GM18873 (cell line): ENCODE data around the gene WIPF3.
"Not testable (repeated sequence)": the region's sequence is repeated elsewhere in the genome, so short reads cannot be mapped to it uniquely, and the experiment has no call there.

ENCODE experiments used
- ATAC-seq: cut with Tn5 transposase; IDR thresholded peaks from one replicate; pipeline ENCODE4 v1.9.1; 2021; ENCODE audit warnings: mild to moderate bottlenecking, moderate library complexity, moderate number of reproducible peaks; ENCODE audit not compliant: unreplicated experiment, low FRiP score

The WIPF3 gene

DNA sequence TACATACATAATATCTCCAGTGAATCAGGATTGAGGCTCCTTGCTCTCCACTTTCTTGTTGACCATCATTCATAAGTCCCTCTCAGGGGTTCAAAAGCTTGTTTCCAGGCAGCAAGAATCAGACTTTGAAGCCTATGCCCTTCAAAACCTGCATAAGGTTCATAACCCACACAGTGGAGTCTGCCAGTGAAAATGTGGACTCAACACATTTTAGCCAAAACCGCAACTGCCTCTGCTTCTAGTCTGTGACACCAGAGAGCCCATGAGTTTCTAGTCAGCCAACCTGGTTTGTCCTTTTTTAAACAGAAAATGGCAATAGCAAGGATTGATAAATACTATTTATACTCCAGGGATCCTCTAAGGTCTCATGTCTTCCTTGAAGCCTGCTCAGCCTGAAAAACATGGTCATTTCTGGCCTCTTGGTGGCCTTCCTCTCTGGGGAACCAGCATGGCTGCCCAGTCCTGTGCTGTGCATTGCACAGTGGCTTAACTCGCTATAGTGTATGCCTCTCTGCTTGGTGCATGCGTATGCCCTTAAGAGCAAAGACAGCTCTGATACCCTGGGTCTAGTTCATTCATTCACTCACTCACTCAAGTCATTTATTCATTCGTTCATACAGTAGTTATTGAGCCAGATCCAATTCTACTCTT lies 67.5 kb downstream of the WIPF3 start:
- no peak for ATAC-seq

DNA sequence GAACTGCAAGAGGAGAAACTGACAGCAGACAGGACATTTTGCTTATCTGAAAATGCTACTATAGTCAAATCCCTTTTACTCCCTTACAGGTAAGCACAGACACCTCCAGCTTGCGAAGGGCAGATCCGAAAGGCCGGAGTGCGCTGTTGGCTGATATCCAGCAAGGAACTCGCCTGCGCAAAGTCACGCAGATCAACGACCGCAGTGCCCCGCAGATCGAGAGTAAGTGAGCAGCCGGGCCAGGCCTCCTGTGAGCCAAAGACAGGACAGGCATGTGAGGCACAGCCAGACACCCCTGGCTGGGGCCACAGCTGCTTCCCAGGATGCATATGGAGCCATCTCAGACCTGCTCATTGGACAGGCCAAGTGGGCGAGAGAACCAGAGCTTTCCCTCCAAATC lies 69.4 kb downstream of the WIPF3 start:
- no peak for ATAC-seq

DNA sequence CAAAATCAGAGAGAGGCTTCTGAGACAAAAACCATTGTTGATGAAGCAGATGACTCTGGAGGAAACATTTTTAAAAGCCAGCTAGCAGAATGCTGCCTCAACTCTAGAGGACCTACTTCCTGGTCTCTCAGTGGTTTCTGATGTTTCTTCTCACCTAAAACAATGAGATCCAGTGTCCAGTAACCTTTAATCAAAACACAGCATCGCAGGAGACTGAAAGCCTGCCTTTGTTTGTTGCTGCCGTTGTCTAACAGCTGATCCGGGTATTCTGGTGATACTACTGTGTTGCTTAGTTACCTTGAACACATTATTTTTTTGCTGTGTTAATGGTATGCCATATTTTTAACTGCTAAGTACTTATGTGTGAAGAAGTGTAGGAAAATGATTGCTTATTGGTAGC lies 70.9 kb downstream of the WIPF3 start:
- no peak for ATAC-seq

DNA sequence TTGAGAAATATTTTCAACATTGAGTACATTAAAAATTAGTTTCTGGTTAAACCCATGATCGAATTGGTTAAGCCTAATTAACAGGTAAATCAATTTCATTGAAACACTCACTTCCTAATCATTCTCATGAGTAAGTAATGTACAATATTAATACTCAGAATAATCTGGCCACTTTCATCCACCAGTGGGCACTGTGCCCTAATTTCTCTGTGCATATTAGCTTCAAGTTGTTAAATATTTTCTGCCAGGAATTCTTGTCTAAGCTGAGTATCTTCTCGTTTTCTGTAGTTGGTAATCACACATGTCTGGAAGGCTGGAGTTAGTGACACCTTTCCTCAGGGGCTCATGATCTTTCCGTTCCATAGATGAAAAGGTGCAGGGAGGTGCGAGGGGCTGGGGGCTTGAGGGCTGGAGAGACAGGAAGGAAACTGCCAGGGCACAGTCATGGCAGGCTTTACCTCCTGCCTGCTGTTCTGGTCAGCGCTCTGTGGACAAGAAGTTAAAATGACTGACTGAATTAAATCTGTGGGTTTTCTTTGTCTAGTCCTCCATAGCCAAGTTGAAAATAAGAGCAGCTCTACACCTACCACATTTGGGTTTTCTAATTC lies 71.9 kb downstream of the WIPF3 start:
- ATAC-seq = no peak

DNA sequence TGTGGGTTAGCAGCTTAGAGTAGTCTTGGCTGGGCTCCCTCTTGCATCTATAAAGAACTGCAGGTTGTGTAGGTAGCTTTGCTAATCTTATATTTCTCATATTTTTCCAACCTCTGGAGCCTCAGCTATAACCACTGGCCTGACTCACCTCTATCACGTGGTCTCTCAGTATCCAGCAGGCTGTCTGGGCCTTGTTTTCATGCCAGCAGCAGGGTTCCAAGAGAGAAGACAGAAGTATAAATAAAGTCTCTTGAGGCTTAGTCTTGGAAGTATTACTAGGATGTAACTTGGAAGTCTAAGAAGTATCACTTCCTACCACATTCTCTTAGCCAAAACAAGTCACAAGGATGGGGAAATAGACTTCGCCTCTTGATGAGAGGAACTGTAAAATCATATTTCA lies 73.3 kb downstream of the WIPF3 start:
- no peak for ATAC-seq

DNA sequence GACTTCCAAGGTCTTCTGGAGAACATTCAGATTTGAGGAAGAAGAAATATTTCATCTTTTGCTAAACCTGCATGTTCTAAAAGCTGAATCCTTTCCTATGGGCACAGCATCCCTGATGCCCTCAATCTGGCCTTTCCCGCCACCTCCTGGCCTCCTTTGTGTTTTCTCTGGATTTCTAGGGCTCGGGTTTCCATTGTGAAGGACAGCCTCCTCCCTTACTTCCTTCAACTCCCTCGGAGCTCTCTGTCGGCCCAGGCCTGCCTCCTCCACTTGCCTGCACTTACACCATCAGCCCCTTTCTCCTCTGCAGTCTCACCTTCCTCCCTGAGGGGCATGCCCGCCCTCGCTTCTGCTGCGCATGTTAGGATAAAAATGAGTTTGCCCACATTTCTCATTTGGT lies 75.4 kb downstream of the WIPF3 start:
- ATAC-seq = no peak

DNA sequence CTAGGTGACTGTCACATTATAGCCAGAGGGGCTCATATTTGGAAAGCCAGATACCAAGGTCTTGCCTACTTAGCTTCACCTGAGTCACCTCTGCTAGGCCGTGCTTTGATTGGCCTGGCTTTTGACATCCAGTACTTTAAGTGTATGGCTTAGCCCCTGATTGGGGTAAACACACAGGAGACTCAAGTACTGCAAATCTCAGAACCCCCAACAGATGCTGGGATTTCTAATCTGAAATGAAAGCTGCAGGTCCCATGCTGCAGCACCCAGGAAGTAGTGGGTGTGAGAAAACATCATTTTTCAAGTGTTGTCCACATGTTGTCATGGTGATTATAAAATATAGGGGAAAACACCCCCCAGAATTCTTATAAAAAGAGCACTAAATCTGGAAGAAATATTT lies 76.2 kb downstream of the WIPF3 start:
- no peak for ATAC-seq

DNA sequence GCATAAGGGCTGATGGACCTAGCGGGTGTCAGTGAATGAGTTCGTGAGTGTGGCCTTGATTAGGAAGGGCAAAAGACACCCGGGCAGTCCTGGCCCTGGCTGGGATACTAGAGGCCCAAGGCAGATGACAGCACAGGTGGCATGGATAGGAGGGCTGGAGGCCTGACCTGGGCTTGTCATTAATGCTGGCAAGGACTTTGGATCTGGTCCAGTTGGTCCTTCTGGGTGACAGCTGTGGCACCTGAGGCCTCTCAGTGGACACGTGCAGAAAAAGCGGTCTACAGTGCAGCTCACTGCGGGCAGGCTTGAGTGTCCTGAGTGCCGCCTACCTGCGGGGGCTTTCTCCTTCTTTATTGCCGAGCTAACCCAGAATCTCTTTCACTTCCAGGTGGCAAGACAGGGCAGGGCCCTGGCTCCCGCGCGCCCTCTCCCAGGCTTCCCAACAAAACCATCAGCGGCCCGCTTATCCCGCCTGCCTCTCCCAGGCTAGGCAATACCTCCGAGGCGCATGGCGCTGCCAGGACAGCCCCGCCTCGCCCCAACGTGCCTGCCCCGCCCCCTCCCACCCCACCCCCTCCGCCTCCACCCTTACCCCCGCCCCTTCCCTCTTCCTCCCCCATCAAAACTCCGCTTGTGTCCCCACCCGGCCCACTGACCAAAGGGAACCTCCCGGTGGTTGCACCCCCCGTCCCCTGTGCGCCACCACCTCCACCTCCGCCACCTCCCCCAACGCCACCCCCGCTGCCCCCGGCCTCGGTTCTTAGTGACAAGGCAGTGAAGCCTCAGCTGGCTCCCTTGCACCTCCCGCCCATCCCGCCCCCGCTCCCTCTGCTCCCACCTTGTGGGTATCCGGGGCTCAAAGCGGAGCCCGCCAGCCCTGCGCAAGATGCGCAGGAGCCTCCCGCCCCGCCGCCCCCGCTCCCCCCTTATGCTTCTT lies 77.4 kb downstream of the WIPF3 start:
- no peak for ATAC-seq

DNA sequence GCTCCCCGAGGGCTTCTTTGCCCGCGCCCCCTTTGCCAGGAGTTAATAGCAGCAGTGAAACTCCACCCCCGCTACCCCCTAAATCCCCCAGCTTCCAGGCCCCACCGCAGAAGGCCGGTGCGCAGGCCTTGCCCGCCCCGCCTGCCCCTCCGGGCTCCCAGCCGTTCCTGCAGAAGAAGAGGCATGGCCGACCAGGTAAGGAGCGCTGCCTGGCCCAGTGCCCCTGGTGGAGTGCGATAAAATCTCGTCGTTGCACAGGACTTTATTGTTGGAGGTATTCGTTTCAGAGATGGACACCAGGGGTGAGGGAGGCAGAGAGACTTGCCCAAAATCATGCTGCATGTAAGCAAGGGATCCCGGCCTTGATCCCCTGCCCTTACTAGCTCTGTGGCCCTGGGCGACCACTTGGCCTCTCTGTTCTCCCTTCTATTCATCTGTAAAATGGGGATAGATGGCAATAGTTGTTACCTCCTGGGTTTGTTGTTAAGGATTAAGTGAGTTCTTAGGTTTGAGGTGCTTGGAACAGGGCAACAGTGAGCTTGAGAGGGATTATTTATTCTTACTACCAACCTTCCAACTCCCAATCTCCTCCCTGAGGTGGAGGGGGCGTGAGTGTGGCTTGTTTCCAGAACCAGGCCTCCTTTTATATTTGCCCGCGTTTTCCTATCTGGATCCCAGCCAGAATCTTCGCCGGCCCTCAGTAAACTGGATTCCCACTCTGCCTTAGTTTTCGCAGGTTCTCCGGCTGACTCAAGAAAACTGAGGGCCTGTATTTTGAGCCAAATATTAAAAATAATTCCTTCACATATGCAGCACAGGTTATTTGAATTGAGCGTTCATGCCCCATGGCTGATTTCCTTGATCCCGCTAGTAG lies 78.3 kb downstream of the WIPF3 start:
- no peak for ATAC-seq

DNA sequence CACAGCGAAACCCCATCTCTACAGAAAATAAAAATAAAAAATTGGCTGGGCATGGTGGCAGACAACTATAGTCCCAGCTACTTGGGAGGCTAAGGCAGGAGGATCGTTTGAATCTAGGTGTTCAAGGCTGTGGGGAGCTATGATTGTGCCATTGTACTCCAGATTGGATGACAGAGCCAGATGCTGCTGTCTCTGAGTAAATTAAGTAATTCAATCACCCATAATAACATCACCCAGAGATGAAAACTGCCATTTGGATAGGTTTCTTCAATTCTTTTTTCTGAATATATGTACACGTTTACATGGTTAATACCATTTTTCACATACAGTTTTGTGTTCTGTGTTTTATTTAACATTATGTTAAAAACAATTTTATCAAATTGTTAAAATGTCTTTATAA lies 79.3 kb downstream of the WIPF3 start:
- no peak for ATAC-seq

DNA sequence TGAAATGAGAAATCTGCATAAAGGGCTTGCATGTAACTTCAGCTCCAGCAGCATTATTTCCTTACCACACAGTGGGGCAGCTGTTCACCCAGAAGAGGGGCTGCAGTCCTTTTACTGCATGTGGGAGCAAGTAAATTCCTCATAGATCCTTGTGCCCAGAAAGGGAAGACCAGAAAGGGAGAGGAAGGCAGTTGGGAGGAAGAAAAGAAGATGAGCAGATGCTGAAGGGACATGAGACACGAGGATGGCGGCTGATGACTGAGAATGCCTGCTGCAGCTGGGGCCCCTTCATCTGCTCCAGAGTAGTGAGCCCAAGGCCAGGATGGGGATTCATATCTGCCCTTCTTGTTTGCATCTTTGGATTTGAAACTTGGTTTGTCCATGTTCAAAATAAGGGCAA lies 80.5 kb downstream of the WIPF3 start:
- ATAC-seq = no peak

DNA sequence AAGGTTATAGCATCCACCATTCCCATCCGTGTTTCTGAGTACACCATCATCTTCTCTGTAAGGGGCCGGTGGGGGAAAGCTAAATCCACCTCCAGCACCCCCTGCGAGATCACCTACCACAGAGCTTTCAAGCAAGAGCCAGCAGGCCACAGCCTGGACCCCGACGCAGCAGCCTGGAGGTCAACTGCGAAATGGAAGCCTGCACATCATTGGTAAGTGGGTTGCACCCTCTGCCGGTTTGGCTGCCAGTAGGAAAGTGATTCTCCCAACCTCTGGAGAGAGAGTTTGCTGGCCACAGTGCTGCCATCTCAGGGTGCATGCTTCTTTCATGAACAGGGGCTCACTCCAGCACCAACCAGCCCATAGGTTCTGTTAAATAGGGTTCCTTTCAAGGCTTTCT lies 81.7 kb downstream of the WIPF3 start:
- ATAC-seq = no peak

DNA sequence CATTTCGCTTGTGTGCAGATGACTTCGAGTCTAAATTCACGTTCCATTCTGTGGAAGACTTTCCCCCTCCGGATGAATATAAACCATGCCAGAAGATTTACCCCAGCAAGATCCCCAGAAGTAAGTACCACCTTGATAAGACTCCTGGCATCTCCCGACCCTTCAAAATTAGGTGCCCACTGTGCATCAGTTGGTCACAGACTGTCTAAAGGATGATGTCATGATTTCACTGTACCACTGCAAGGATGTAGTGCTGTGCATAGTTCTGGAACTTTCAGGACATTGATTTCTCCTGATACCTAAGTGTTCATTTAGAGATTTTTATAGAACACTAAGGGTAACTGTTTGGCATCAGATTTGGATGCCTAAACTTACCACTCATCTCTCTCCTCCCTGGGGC lies 83.0 kb downstream of the WIPF3 start:
- no peak for ATAC-seq

DNA sequence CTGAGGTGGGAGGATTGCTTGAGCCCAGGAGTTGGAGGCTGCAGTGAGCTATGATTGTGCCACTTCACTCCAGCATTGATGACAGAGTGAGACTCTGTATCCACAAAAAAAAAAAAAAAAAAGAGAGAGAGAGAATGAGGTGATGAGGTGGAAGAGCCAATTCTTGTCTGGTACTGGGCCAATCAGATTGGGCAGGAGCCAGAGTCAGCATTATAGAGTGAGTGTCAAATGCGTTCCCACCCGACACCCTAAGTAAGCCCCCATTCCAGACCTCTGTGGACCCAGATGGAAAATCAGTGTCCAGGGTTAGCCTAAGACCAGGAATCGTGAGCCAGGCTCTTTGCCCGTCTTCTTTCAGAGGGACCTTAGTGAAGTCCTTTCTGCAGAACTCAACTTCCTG lies 83.9 kb downstream of the WIPF3 start:
- no peak for ATAC-seq

DNA sequence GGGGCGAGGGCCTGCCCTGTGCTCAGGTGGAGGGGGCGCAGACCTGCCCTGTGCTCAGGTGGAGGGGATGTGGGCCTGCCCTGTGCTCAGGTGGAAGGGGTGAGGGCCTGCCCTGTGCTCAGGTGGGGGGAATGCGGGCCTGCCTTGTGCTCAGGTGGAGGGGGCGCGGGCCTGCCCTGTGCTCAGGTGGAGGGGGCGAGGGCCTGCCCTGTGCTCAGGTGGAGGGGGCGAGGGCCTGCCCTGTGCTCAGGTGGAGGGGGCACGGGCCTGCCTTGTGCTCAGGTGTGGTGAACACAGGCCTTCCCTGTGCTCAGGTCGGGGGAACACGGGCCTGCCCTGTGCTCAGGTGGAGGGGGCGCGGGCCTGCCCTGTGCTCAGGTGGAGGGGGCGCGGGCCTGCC lies 84.5 kb downstream of the WIPF3 start:
- not testable (repeated sequence) for ATAC-seq

DNA sequence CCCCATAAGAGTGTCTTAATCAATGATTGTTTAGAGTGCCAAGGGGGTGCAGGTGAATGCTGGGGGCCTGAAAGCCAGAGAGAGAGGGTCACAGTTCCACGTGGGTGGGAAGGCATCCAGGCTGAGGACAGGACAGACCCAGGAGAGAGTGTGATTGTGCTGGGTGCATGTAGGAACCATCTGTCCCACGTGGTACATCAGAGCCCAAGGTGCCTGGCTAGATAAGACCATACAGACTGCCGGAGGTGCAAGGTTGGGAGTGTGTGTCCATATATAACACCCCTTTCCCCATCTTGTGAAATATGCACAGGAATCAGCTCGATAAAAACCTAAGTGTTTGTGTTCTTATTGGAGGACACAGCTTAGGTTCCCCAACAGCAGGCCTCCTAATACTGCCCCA lies 85.5 kb downstream of the WIPF3 start:
- no peak for ATAC-seq

DNA sequence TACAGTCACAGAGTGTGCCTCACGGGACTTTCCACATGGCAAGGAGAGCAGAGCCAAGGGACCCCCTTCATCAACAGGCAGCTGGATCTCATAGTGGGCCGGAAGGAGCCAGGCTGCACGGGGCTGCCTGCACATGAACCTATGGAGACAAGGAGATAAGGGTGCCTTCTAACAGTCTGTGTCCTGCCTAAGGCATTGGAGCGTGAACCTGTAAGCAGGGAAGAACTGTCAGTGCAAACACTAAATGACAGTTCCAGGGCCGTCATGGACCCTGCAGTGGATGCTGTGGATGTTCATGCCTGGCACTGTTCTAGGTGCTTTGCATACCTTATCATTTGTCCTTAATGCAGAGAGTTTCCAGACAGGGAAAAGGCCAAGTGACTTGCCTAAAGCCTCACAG lies 85.9 kb downstream of the WIPF3 start:
- no peak for ATAC-seq

DNA sequence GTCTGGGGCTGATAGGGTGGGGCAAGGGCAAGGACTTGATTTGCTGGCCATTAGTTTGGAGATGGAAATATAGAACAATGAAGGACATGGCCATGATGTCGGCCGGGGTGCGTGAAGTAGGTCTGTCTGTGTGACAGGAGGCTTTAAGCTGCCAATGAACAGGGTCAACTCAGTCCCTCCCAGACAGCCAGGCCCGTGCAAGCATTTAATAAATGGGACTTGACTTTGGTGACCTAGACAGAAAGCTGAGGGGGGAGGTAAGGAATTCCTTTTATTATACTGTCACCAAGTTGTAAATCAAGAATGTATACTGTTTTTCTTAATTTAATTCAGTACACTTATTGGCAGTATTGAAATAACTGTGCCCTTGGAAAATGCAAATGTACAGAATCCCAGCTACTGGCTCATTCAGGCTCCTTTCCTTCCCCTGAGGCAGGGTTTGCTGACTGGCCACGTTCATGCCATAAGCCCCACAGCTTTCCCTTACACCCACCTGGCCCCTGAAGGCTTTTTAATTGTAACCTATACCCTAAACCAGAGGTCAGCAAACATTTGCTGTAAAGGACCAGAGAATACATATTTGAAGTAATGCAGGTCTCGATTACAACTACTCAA lies 87.2 kb downstream of the WIPF3 start:
- no peak for ATAC-seq

DNA sequence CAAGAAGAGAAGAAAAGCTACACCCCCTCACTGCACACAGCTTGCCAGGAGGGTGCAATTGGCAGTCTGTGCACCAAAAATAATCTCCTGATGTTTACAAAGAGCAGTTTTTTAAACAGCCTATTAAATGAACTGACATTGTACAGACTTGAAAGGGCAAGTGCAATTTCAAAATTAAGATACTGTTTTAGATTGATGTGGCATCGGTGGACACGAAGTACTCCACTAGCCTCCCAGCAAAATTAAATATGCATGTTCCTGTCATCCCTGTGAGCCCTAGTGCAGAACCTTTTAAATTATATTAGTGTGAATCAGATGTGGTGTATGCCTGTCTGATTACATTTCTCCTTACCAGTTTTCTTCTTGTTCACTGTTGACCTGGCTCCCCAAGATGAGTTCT lies 87.9 kb downstream of the WIPF3 start:
- ATAC-seq = no peak

DNA sequence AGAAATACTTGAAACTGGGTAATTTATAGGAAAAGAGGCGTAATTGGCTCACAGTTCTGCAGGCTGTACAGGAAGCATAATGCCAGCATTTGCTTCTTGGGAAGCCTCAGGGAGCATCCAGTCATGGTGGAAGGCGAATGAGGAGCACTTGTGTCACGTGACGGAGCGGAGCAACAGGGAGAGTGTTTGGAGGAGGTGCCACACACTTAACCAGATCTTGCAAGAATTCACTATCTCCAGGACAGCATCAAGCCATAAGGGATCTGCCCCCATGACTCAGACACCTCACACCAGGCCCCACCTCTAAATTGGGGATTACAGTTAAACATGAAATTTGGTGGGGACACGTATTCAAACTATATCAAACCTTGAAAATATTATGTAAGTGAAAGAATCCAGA lies 89.3 kb downstream of the WIPF3 start:
- ATAC-seq = no peak
